H1 (cell line): ENCODE results near the gene AATK. TPM values are rescaled to one million over a fixed set of nuclear protein-coding genes. Genes with fewer than 3 reads are reported as not detected.
A peak's percentile ranks its signal among the peaks of the same experiment; 100 is the strongest.

Experiments
- CTCF ChIA-PET: fragments of 300-600 bp; sonication (Branson Sonifier 250); formaldehyde crosslinking; loops from one replicate; lab custom pipeline; 2021; ENCODE audit not compliant: partially characterized antibody; lab: Charles Lee
- POLR2A ChIA-PET: fragments of 300-600 bp; sonication (Branson Sonifier 250); formaldehyde crosslinking; loops from one replicate; lab custom pipeline; 2021; ENCODE audit warnings: inconsistent platforms; ENCODE audit not compliant: partially characterized antibody; lab: Charles Lee
- DNase-seq, 2 experiments: peaks; one replicate each; pipeline versions ENCODE4 v3.0.0 to v3.0.0-alpha.2; 2010 to 2022; ENCODE audit warnings: low spot score in 2 of 2, low read depth in 1 of 2, mixed read lengths in 1 of 2
- FAIRE-seq: peaks from 2 replicates; lab custom pipeline; 2011; peaks lifted over from hg19 to GRCh38; lab: Jason Lieb, UNC
- H2AFZ ChIP-seq: 2 replicates; pipeline ENCODE4 v1.8.1; 2012; ENCODE audit warnings: low read length, inconsistent platforms
- H2AK5ac ChIP-seq: 2 replicates; pipeline ENCODE4 v1.6.1; 2013; ENCODE audit warnings: low read depth, low read length
- H2BK120ac ChIP-seq: replicated peaks from 2 replicates; pipeline ENCODE3; 2013; ENCODE audit warnings: low read depth, low read length, inconsistent platforms
- H2BK12ac ChIP-seq: 2 replicates; pipeline ENCODE4 v1.6.1; 2013; ENCODE audit warnings: low read depth, low read length
- H2BK15ac ChIP-seq: 2 replicates; pipeline ENCODE4 v1.6.1; 2013; ENCODE audit warnings: low read length
- H2BK20ac ChIP-seq: 2 replicates; pipeline ENCODE4 v1.6.1; 2013; ENCODE audit warnings: low read length
- H2BK5ac ChIP-seq: 2 replicates; pipeline ENCODE4 v1.6.1; 2013; ENCODE audit warnings: low read depth, low read length
- H3K14ac ChIP-seq: 2 replicates; pipeline ENCODE4 v1.6.1; 2013; ENCODE audit warnings: inconsistent platforms; ENCODE audit not compliant: insufficient read length
- H3K18ac ChIP-seq: 2 replicates; pipeline ENCODE4 v1.6.1; 2013; ENCODE audit warnings: low read length; ENCODE audit errors: extremely low read depth
- H3K23ac ChIP-seq: 2 replicates; pipeline ENCODE4 v1.6.1; 2013; ENCODE audit warnings: inconsistent platforms; ENCODE audit not compliant: insufficient read length
- H3K23me2 ChIP-seq: 2 replicates; pipeline ENCODE4 v1.6.1; 2013; ENCODE audit warnings: low read depth, low read length
- H3K27ac ChIP-seq: 2 replicates; pipeline ENCODE4 v1.6.1; 2011; ENCODE audit warnings: low read depth, low read length, inconsistent platforms
- H3K27me3 ChIP-seq, 4 experiments: replicated peaks in 1 of 4; 1 replicate in 1 of 4; 2 replicates in 3 of 4; pipeline versions ENCODE4 v1.6.1 to v1.8.1; 2011 to 2013; ENCODE audit warnings: low read length in 3 of 4, mild to moderate bottlenecking in 3 of 4, inconsistent platforms in 2 of 4, mixed read lengths in 2 of 4, moderate library complexity in 1 of 4; ENCODE audit not compliant: control insufficient read depth in 3 of 4, insufficient read depth in 3 of 4; ENCODE audit errors: extremely low read depth in 1 of 4
- H3K36me3 ChIP-seq, 4 experiments: 2 replicates each; pipeline versions ENCODE4 v1.6.1 to v1.8.1; 2011 to 2013; ENCODE audit warnings: mild to moderate bottlenecking in 4 of 4, low read length in 3 of 4, moderate library complexity in 2 of 4, control low read depth in 1 of 4, inconsistent platforms in 1 of 4; ENCODE audit not compliant: insufficient read depth in 4 of 4, control insufficient read depth in 2 of 4
- H3K4ac ChIP-seq: replicated peaks from 2 replicates; pipeline ENCODE3; 2013; ENCODE audit warnings: low read length, low read depth, mixed read lengths, inconsistent platforms; ENCODE audit not compliant: insufficient read length
- H3K4me1 ChIP-seq, 4 experiments: replicated peaks in 1 of 4; 1 replicate in 1 of 4; 2 replicates in 3 of 4; pipeline versions ENCODE4 v1.6.1 to v1.8.1; 2011 to 2013; ENCODE audit warnings: low read length in 3 of 4, inconsistent platforms in 2 of 4, mixed read lengths in 1 of 4; ENCODE audit not compliant: insufficient read depth in 4 of 4, control insufficient read depth in 3 of 4
- H3K4me2 ChIP-seq, 2 experiments: 2 replicates each; pipeline versions ENCODE4 v1.6.1 to v1.8.1; 2011 to 2013; ENCODE audit warnings: low read depth in 2 of 2, low read length in 2 of 2, control low read depth in 1 of 2, inconsistent platforms in 1 of 2, mild to moderate bottlenecking in 1 of 2; ENCODE audit not compliant: insufficient read depth in 1 of 2
- H3K4me3 ChIP-seq, 4 experiments: fragments of 200-600, 300-600 bp in 1 of 4; sonication (generic), shearing (Covaris generic), sonication (Bioruptor Twin) in 1 of 4; 2 replicates each; pipeline versions ENCODE4 v1.5.1 to v1.8.1; 2011 to 2016; ENCODE audit warnings: low read length in 4 of 4, low read depth in 3 of 4, control low read depth in 2 of 4, inconsistent platforms in 2 of 4, mild to moderate bottlenecking in 2 of 4, mixed read lengths in 1 of 4, moderate library complexity in 1 of 4; ENCODE audit not compliant: insufficient read depth in 2 of 4; ENCODE audit errors: extremely low read depth in 1 of 4
- H3K56ac ChIP-seq: replicated peaks from 2 replicates; pipeline ENCODE3; 2013; ENCODE audit warnings: low read depth, mild to moderate bottlenecking, mixed read lengths, low read length, inconsistent platforms; ENCODE audit not compliant: insufficient read length
- H3K79me1 ChIP-seq: 2 replicates; pipeline ENCODE4 v1.6.1; 2013; ENCODE audit warnings: low read depth, low read length, control low read depth
- H3K79me2 ChIP-seq, 2 experiments: 2 replicates each; pipeline versions ENCODE4 v1.6.1 to v1.8.1; 2012 to 2013; ENCODE audit warnings: low read length in 2 of 2, mild to moderate bottlenecking in 2 of 2, inconsistent platforms in 1 of 2; ENCODE audit not compliant: insufficient read depth in 2 of 2, control insufficient read depth in 1 of 2
- H3K9ac ChIP-seq, 4 experiments: replicated peaks in 1 of 4; 1 replicate in 1 of 4; 2 replicates in 3 of 4; pipeline versions ENCODE4 v1.6.1 to v1.8.1; 2011 to 2013; ENCODE audit warnings: low read depth in 3 of 4, low read length in 3 of 4, control low read depth in 2 of 4, mild to moderate bottlenecking in 2 of 4, moderate library complexity in 2 of 4, inconsistent platforms in 1 of 4; ENCODE audit errors: extremely low read depth in 1 of 4
- H3K9me3 ChIP-seq, 2 experiments: 2 replicates each; pipeline versions ENCODE4 v1.6.1 to v1.8.1; 2012 to 2013; ENCODE audit warnings: mild to moderate bottlenecking in 2 of 2, moderate library complexity in 2 of 2, control low read depth in 1 of 2, inconsistent platforms in 1 of 2, low read depth in 1 of 2, low read length in 1 of 2, mixed read lengths in 1 of 2; ENCODE audit not compliant: insufficient read depth in 2 of 2
- H4K20me1 ChIP-seq, 2 experiments: replicated peaks in 1 of 2; 2 replicates each; pipeline versions ENCODE3 to v1.8.1; 2011 to 2013; ENCODE audit warnings: inconsistent platforms in 2 of 2, low read length in 2 of 2, mild to moderate bottlenecking in 1 of 2; ENCODE audit not compliant: insufficient read depth in 2 of 2, control insufficient read depth in 1 of 2
- H4K5ac ChIP-seq: 2 replicates; pipeline ENCODE4 v1.6.1; 2013; ENCODE audit warnings: low read length, low read depth, mixed read lengths, inconsistent platforms; ENCODE audit not compliant: insufficient read length
- H4K8ac ChIP-seq: 2 replicates; pipeline ENCODE4 v1.8.0; 2013; ENCODE audit warnings: mild to moderate bottlenecking, moderate library complexity, low read length, inconsistent platforms; ENCODE audit not compliant: insufficient read depth; ENCODE audit errors: extremely low read depth
- H4K91ac ChIP-seq: replicated peaks from 2 replicates; pipeline ENCODE3; 2013; ENCODE audit warnings: low read length, mixed read lengths, inconsistent platforms; ENCODE audit not compliant: insufficient read length
- CBX5 ChIP-seq: fragments of 300-800, 300-1000 bp; sonication (generic); IDR thresholded peaks from 2 replicates; pipeline ENCODE4 v1.7.1; 2016; ENCODE audit warnings: antibody characterized with exemption, low read length, low read depth
- CEBPB ChIP-seq: IDR thresholded peaks from 2 replicates; pipeline ENCODE4 v1.6.1; 2012; ENCODE audit warnings: low read depth, low read length
- EP300 ChIP-seq, 2 experiments: IDR thresholded peaks; 1 replicate in 1 of 2; 2 replicates in 1 of 2; pipeline ENCODE4 v1.6.1; 2011 to 2012; ENCODE audit warnings: low read depth in 2 of 2, low read length in 2 of 2, mild to moderate bottlenecking in 2 of 2, borderline replicate concordance in 1 of 2, inconsistent platforms in 1 of 2, moderate library complexity in 1 of 2
- NANOG ChIP-seq: IDR thresholded peaks from 2 replicates; pipeline ENCODE4 v1.6.1; 2011; ENCODE audit warnings: low read length, low read depth, mild to moderate bottlenecking, inconsistent platforms; ENCODE audit not compliant: insufficient read depth, poor library complexity, severe bottlenecking
- RBBP5 ChIP-seq: IDR thresholded peaks from 2 replicates; pipeline ENCODE4 v1.7.1; 2012; ENCODE audit warnings: low read depth, mild to moderate bottlenecking, inconsistent platforms, low read length, moderate library complexity, borderline replicate concordance
- SRF ChIP-seq: IDR thresholded peaks from 2 replicates; pipeline ENCODE4 v1.6.1; 2011; ENCODE audit warnings: mild to moderate bottlenecking, low read depth, low read length, moderate library complexity
- WGBS, 2 experiments: shearing (Covaris generic) in 1 of 2; methylation state at CpG; one replicate each; pipeline versions ENCODE4 v1.1.6 to v1.1.7; 2013 to 2015; ENCODE audit warnings: low lambda C conversion rate in 2 of 2, mixed read lengths in 2 of 2, inconsistent platforms in 1 of 2, low coverage in 1 of 2, missing lambda C conversion rate in 1 of 2; ENCODE audit not compliant: insufficient replicate concordance in 2 of 2, insufficient coverage in 1 of 2, insufficient read length in 1 of 2; ENCODE audit errors: extremely low coverage in 1 of 2, missing lambda C conversion rate in 1 of 2; 5-methylcytosine and 5-hydroxymethylcytosine counted together
- polyA plus RNA-seq, 7 experiments: library from polyadenylated mRNA; depleted of rRNA in 3 of 7; stranded (reverse) in 5 of 7; unstranded in 2 of 7; fragments of >200 nt in 5 of 7; fragments of 200-250 nt in 2 of 7; gene quantifications; 1 replicate in 5 of 7; 2 replicates in 1 of 7; 4 replicates in 1 of 7; pipeline versions ENCODE4 v1.2.1 to v1.2.3, GENCODE V29; 2011 to 2013; ENCODE audit warnings: missing spikeins in 2 of 7, mixed read lengths in 2 of 7
- total RNA-seq: library from RNA; stranded (reverse); fragmentation: NEBNext Ultra II Directional; extraction: Animal tissue kit (Norgen Biotek cat#: 25700); gene quantifications from 2 replicates; pipeline ENCODE4 v1.2.1, GENCODE V29; 2021

AATK gene
- total and polyA plus RNA-seq, 2 of the 8 experiments (the other 6 are each of a cell fraction or from before 2014, with no cell fraction given): 1.7 to 3.5 TPM

DNA sequence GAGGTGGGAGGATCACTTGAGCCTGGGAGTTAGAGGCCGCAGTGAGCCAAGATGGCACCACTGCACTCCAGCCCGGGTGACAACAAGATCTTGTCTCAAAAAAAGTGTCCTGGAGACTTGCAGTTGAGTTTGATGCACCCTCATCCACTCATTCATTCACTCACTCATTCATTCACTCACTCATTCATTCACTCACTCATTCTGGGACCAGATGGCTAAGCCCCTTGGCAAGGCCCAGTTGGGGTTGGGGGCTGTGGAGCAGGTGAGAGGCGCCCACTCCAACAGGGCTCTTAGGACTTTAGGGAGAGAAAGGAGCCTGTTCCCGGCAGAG is 1.1 kb upstream of the AATK start:
- no peak overlapping the region for H3K18ac ChIP-seq
- peaks cover 0 to 8% of the 10 kb centered on the region in 2 experiments for H4K20me1 ChIP-seq
- no peaks in the 10 kb centered on the region; a peak in 1 of 8 replicates for H3K36me3 ChIP-seq
- no peak overlapping the region for H2BK20ac ChIP-seq
- H3K9ac ChIP-seq: no peak overlapping the region
- no peak overlapping the region for H3K4me3 ChIP-seq
- no peak overlapping the region for H4K5ac ChIP-seq
- H3K4me2 ChIP-seq: 0 out of 4 replicates have a peak overlapping the region, but pooled peaks of 1 of the 2 experiments have one; percentile 63
- no peak overlapping the region for H3K56ac ChIP-seq
- no peak overlapping the region for H3K14ac ChIP-seq
- peaks cover 0 to 7% (median 4%) of the 10 kb centered on the region in 4 experiments; a peak in 5 of 7 replicates for H3K27me3 ChIP-seq
- no peak overlapping the region for H2BK12ac ChIP-seq
- H3K79me2 ChIP-seq: peaks cover 0 to 4% of the 10 kb centered on the region in 2 experiments; a peak in 2 of 4 replicates
- ChIA-PET POLR2A (no interaction called here), CTCF (no interaction called here)
- WGBS, 2 experiments: 91% methylated on average over 4 of the region's 4 CpGs; no CpG with 5 or more reads in 1 of the 2 experiments
- H2AFZ ChIP-seq: no peak overlapping the region
- DNase-seq (no peak), FAIRE-seq (no peak)
- H3K27ac ChIP-seq: no peak overlapping the region
- H3K23ac ChIP-seq: no peak overlapping the region
- H2BK120ac ChIP-seq: no peak overlapping the region
- H4K8ac ChIP-seq: no peak overlapping the region
- peaks cover 11% of the 10 kb centered on the region for H3K23me2 ChIP-seq
- no peak overlapping the region for H3K4ac ChIP-seq
- H2BK15ac ChIP-seq: no peak overlapping the region
- H4K91ac ChIP-seq: no peak overlapping the region
- peaks cover 0 to 12% (median 3%) of the 10 kb centered on the region in 4 experiments; a peak in 4 of 7 replicates for H3K4me1 ChIP-seq
- H3K79me1 ChIP-seq: no peaks in the 10 kb centered on the region; the same call in 1 of the 2 replicates
- TF ChIP-seq SRF (no peak), NANOG (no peak), CEBPB (no peak), RBBP5 (no peak), CBX5 (no peak), EP300 (IDR thresholded peaks at IDR 0.05; ENCODE audit: borderline replicate concordance in 1 of 2, low read depth in 2 of 2, low read length in 2 of 2) (no peak)
- no peaks in the 10 kb centered on the region for H3K9me3 ChIP-seq
- H2BK5ac ChIP-seq: no peak overlapping the region
- no peak overlapping the region for H2AK5ac ChIP-seq
